SK-N-SH treated with all-trans-retinoic acid at 6 μM for 48 hours (cell line): ENCODE results near the gene SMO.

Source experiments
- ARNTL ChIP-seq: fragments of 450-650 bp; formaldehyde crosslinking; IDR thresholded peaks from 2 replicates; pipeline ENCODE4 v1.5.0; 2020; ENCODE audit warnings: low read depth, mild to moderate bottlenecking, moderate library complexity, borderline replicate concordance
- BACH2 ChIP-seq: fragments of 250-450 bp; sonication (Bioruptor Pico); IDR thresholded peaks from 2 replicates; pipeline ENCODE4 v1.9.0; 2021; ENCODE audit warnings: mild to moderate bottlenecking, borderline replicate concordance
- CREB5 ChIP-seq: fragments of 250-450 bp; sonication (Bioruptor Pico); IDR thresholded peaks from 2 replicates; pipeline ENCODE4 v1.5.1; 2020; ENCODE audit warnings: low read depth, mild to moderate bottlenecking, moderate library complexity
- CSDC2 ChIP-seq: fragments of 250-450 bp; sonication (Bioruptor Pico); IDR thresholded peaks from 2 replicates; pipeline ENCODE4 v1.5.0; 2020; ENCODE audit warnings: mild to moderate bottlenecking, moderate library complexity
- ESRRG ChIP-seq: fragments of 250-450 bp; sonication (Bioruptor Pico); IDR thresholded peaks from 2 replicates; pipeline ENCODE4 v1.6.1; 2021; ENCODE audit warnings: mild to moderate bottlenecking
- OSR1 ChIP-seq: fragments of 250-450 bp; sonication (Bioruptor Pico); IDR thresholded peaks from 2 replicates; pipeline ENCODE4 v1.8.0; 2022; ENCODE audit warnings: moderate library complexity, mild to moderate bottlenecking, inconsistent platforms
- PATZ1 ChIP-seq: fragments of 250-450 bp; sonication (Bioruptor Pico); IDR thresholded peaks from 2 replicates; pipeline ENCODE4 v1.8.0; 2020; ENCODE audit warnings: mild to moderate bottlenecking, moderate library complexity, borderline replicate concordance
- POU6F1 ChIP-seq: fragments of 250-450 bp; sonication (Bioruptor Pico); IDR thresholded peaks from 2 replicates; pipeline ENCODE4 v1.8.0; 2021; ENCODE audit warnings: low read depth, mild to moderate bottlenecking, moderate library complexity, borderline replicate concordance
- PPARA ChIP-seq: fragments of 250-450 bp; sonication (Bioruptor Pico); IDR thresholded peaks from 2 replicates; pipeline ENCODE4 v1.5.0; 2020; ENCODE audit warnings: mild to moderate bottlenecking, borderline replicate concordance
- RARB ChIP-seq: fragments of 250-450 bp; sonication (Bioruptor Pico); IDR thresholded peaks from 2 replicates; pipeline ENCODE4 v1.8.0; 2021; ENCODE audit warnings: mild to moderate bottlenecking, moderate library complexity
- TCF4 ChIP-seq: fragments of 250-450 bp; sonication (Bioruptor Pico); IDR thresholded peaks from 2 replicates; pipeline ENCODE4 v1.8.0; 2021; ENCODE audit warnings: mild to moderate bottlenecking, moderate library complexity, borderline replicate concordance
- ZFP3 ChIP-seq: fragments of 250-450 bp; sonication (Bioruptor Pico); IDR thresholded peaks from 2 replicates; pipeline ENCODE4 v1.5.0; 2020; ENCODE audit warnings: mild to moderate bottlenecking, moderate library complexity
- ZFP30 ChIP-seq: fragments of 450-650 bp; formaldehyde crosslinking; IDR thresholded peaks from 2 replicates; pipeline ENCODE4 v1.5.0; 2022; ENCODE audit warnings: mild to moderate bottlenecking, moderate library complexity
- ZNF8 ChIP-seq: fragments of 450-650 bp; formaldehyde crosslinking; IDR thresholded peaks from 2 replicates; pipeline ENCODE4 v1.5.0; 2020; ENCODE audit warnings: mild to moderate bottlenecking, moderate library complexity

GRCh38 chr7:129157651-129158050 lies 30.8 kb upstream of the SMO start:
- TF ChIP-seq BACH2 (CRISPR knock-in tag) (no peak), CREB5 (no peak), RARB (no peak), PATZ1 (CRISPR knock-in tag) (no peak), ZFP3 (no peak), CSDC2 (no peak), ARNTL (CRISPR knock-in tag) (no peak), PPARA (CRISPR knock-in tag) (no peak), POU6F1 (CRISPR knock-in tag) (no peak), ESRRG (CRISPR knock-in tag) (no peak), OSR1 (no peak), TCF4 (no peak), ZNF8 (CRISPR knock-in tag) (no peak), ZFP30 (no peak)
